GM12878 (cell line): ENCODE results near the gene MARVELD3. TPM values are rescaled to one million over a fixed set of nuclear protein-coding genes. Genes with fewer than 3 reads are reported as not detected.

ENCODE experiments used
- ATAC-seq: fragments of 200-7000 bp; cut with Tn5 transposase; 3 replicates; pipeline ENCODE4 v1.9.1; 2020; ENCODE audit warnings: mild to moderate bottlenecking, moderate library complexity
- BruUV-seq: library from RNA; stranded (reverse); fragments of 400-500 nt; replicated peaks from 2 replicates; lab custom pipeline; 2021; lab: Mats Ljungman, UMichigan
- CTCF ChIA-PET: fragments of 300-600 bp; sonication (Branson Sonifier 250); formaldehyde crosslinking; extraction: SDS; loops from one replicate; lab custom pipeline; 2021; ENCODE audit warnings: inconsistent platforms; lab: Yijun Ruan, JAX
- POLR2A ChIA-PET: fragments of 350-600 bp; formaldehyde crosslinking; extraction: SDS; loops from one replicate; lab custom pipeline; 2021; ENCODE audit warnings: inconsistent platforms; lab: Charles Lee
- RAD21 ChIA-PET: fragments of 300-600 bp; sonication (Branson Sonifier 250); formaldehyde crosslinking; loops from one replicate; lab custom pipeline; 2023; ENCODE audit warnings: antibody characterized with exemption; ENCODE audit not compliant: unreplicated experiment; lab: Charles Lee
- SMC1A ChIA-PET: fragments of 300-600 bp; sonication (Branson Sonifier 250); formaldehyde crosslinking; loops from one replicate; lab custom pipeline; 2023; ENCODE audit not compliant: unreplicated experiment, uncharacterized antibody; lab: Charles Lee
- DNase-seq: peaks from one replicate; pipeline ENCODE4 v3.0.0-alpha.2; 2011; ENCODE audit warnings: low read depth, low spot score
- FAIRE-seq: peaks from 3 replicates; lab custom pipeline; 2011; peaks lifted over from hg19 to GRCh38; lab: Jason Lieb, UNC
- H2AFZ ChIP-seq: 2 replicates; pipeline ENCODE4 v1.6.0; 2011; ENCODE audit warnings: low read depth, low read length, control low read depth; ENCODE audit not compliant: control insufficient read depth
- H3K27ac ChIP-seq: 2 replicates; pipeline ENCODE4 v1.5.1; 2011; ENCODE audit warnings: control low read depth; ENCODE audit not compliant: control insufficient read depth, insufficient read depth
- H3K27me3 ChIP-seq, 2 experiments: replicated peaks in 1 of 2; 2 replicates each; pipeline versions ENCODE4 v1.6.0 to v1.6.1; 2011; ENCODE audit warnings: low read length in 1 of 2; ENCODE audit not compliant: control insufficient read depth in 2 of 2, insufficient read depth in 2 of 2
- H3K36me3 ChIP-seq, 2 experiments: 2 replicates each; pipeline ENCODE4 v1.5.1; 2011; ENCODE audit warnings: low read length in 1 of 2; ENCODE audit not compliant: control insufficient read depth in 2 of 2, insufficient read depth in 2 of 2
- H3K4me1 ChIP-seq: 2 replicates; pipeline ENCODE4 v1.6.1; 2011; ENCODE audit warnings: mild to moderate bottlenecking, low read length, moderate library complexity, mixed read lengths; ENCODE audit not compliant: control insufficient read depth, insufficient read depth
- H3K4me2 ChIP-seq: 2 replicates; pipeline ENCODE4 v1.6.0; 2011; ENCODE audit warnings: control low read depth; ENCODE audit not compliant: control insufficient read depth, insufficient read depth
- H3K4me3 ChIP-seq: fragments of 200-600 bp; sonication (generic); 2 replicates; pipeline ENCODE4 v1.5.1; 2016
- H3K79me2 ChIP-seq: 2 replicates; pipeline ENCODE4 v1.6.0; 2011; ENCODE audit warnings: low read length; ENCODE audit not compliant: control insufficient read depth, insufficient read depth
- H3K9ac ChIP-seq: 2 replicates; pipeline ENCODE4 v1.8.0; 2011; ENCODE audit warnings: low read length, control low read depth, mixed read lengths; ENCODE audit not compliant: control insufficient read depth, insufficient read depth
- H3K9me3 ChIP-seq: replicated peaks from 3 replicates; pipeline ENCODE4 v1.5.1; 2011; ENCODE audit warnings: mild to moderate bottlenecking, low read length; ENCODE audit not compliant: control insufficient read depth, insufficient read depth
- H4K20me1 ChIP-seq: 2 replicates; pipeline ENCODE4 v1.6.0; 2011; ENCODE audit not compliant: control insufficient read depth, insufficient read depth
- BCL11A ChIP-seq: IDR thresholded peaks from 2 replicates; pipeline ENCODE4 v1.6.1; 2011; ENCODE audit warnings: low read depth, low read length
- ETV6 ChIP-seq, 2 experiments: fragments of 450-650 bp in 1 of 2; IDR thresholded peaks in 1 of 2; conservative IDR thresholded peaks in 1 of 2; 2 replicates each; pipeline ENCODE4 v1.6.1; 2014; ENCODE audit warnings: antibody characterized with exemption in 1 of 2, borderline replicate concordance in 1 of 2, low read depth in 1 of 2, mild to moderate bottlenecking in 1 of 2, moderate library complexity in 1 of 2
- HDAC2 ChIP-seq: fragments of 200-600 bp; sonication (generic); IDR thresholded peaks from 2 replicates; pipeline ENCODE4 v1.6.1; 2017
- JUNB ChIP-seq: IDR thresholded peaks from 2 replicates; pipeline ENCODE4 v1.6.1; 2016; ENCODE audit warnings: antibody characterized with exemption, mild to moderate bottlenecking
- JUND ChIP-seq: IDR thresholded peaks from 2 replicates; pipeline ENCODE4 v1.6.1; 2012; ENCODE audit warnings: low read depth, mild to moderate bottlenecking, low read length, improper control_type of control experiment, moderate library complexity
- LARP7 ChIP-seq: fragments of 450-650 bp; IDR thresholded peaks from 2 replicates; pipeline ENCODE4 v1.6.1; 2017; ENCODE audit warnings: mild to moderate bottlenecking
- MTA3 ChIP-seq: IDR thresholded peaks from 2 replicates; pipeline ENCODE4 v1.6.1; 2012; ENCODE audit warnings: low read length, inconsistent platforms, borderline replicate concordance
- NFXL1 ChIP-seq: fragments of 450-650 bp; IDR thresholded peaks from 2 replicates; pipeline ENCODE4 v1.6.1; 2017; ENCODE audit warnings: antibody characterized with exemption, mild to moderate bottlenecking, borderline replicate concordance
- NR2C1 ChIP-seq: fragments of 450-650 bp; IDR thresholded peaks from 2 replicates; pipeline ENCODE4 v1.6.1; 2017; ENCODE audit warnings: antibody characterized with exemption, mild to moderate bottlenecking, moderate library complexity
- PAX8 ChIP-seq: fragments of 450-650 bp; IDR thresholded peaks from 2 replicates; pipeline ENCODE4 v1.6.1; 2017; ENCODE audit warnings: mild to moderate bottlenecking, moderate library complexity
- RBBP5 ChIP-seq: fragments of 200-600 bp; sonication (generic); conservative IDR thresholded peaks from 2 replicates; pipeline ENCODE4 v1.6.1; 2016
- RFX5 ChIP-seq: IDR thresholded peaks from 2 replicates; pipeline ENCODE4 v1.6.1; 2011; ENCODE audit warnings: low read depth, low read length, improper control_type of control experiment
- SIX5 ChIP-seq: IDR thresholded peaks from 2 replicates; pipeline ENCODE4 v1.6.1; 2011; ENCODE audit warnings: mild to moderate bottlenecking, low read depth, low read length, moderate library complexity; ENCODE audit not compliant: severe bottlenecking
- ZNF24 ChIP-seq: fragments of 450-650 bp; IDR thresholded peaks from 2 replicates; pipeline ENCODE4 v1.6.1; 2017; ENCODE audit warnings: antibody characterized with exemption, mild to moderate bottlenecking
- ZZZ3 ChIP-seq: IDR thresholded peaks from 2 replicates; pipeline ENCODE4 v1.6.1; 2011; ENCODE audit warnings: low read depth; ENCODE audit not compliant: control insufficient read depth, insufficient read length
- WGBS: methylation state at CpG from one replicate; pipeline ENCODE4 v1.1.6; 2016; ENCODE audit warnings: low lambda C conversion rate; ENCODE audit not compliant: insufficient replicate concordance, insufficient coverage; ENCODE audit errors: missing lambda C conversion rate; 5-methylcytosine and 5-hydroxymethylcytosine counted together
- in situ Hi-C: fragments of 300-500 bp; cut with MboI; formaldehyde crosslinking; loops from 9 replicates; pipeline ENCODE4 v1.14.3; 2018; ENCODE audit warnings: mixed read lengths
- intact Hi-C: fragments of 100-400 bp; cut with micrococcal nuclease; formaldehyde crosslinking; loops from one replicate; pipeline ENCODE4 v1.14.2; 2022; ENCODE audit not compliant: unreplicated experiment
- polyA plus RNA-seq, 11 experiments: library from polyadenylated mRNA; depleted of rRNA in 4 of 11; unstranded in 6 of 11; stranded (reverse) in 5 of 11; fragments of >200 nt; fragmentation: Nextera tagmentation in 4 of 11; fragmentation: Illumina TruSeq in 1 of 11; extraction: Ambion mirVana in 4 of 11; extraction: Trizol in 1 of 11; gene quantifications; 1 replicate in 1 of 11; 2 replicates in 10 of 11; pipeline versions ENCODE4 v1.2.1 to v1.2.3, GENCODE V29; 2011 to 2016; ENCODE audit warnings: inconsistent platforms in 2 of 11, missing spikeins in 2 of 11, low read depth in 1 of 11
- total RNA-seq, 4 experiments: library from RNA; depleted of rRNA in 3 of 4; stranded (reverse); fragments of >200 nt in 3 of 4; fragmentation: Illumina TruSeq in 1 of 4; extraction: Trizol in 1 of 4; gene quantifications; 2 replicates each; pipeline versions ENCODE4 v1.2.1 to v1.2.3, GENCODE V29; 2013 to 2021
- TF ChIP-seq, protein P1 (sequence below): fragments of 450-650 bp; formaldehyde crosslinking; IDR thresholded peaks from 2 replicates; pipeline ENCODE4 v1.5.0; 2022; ENCODE audit warnings: mild to moderate bottlenecking, missing genetic modification characterization

MARVELD3 gene
- total and polyA plus RNA-seq, 10 of the 15 experiments (the other 5 are each of a cell fraction or from before 2014, with no cell fraction given) = 0.03 to 0.18 (median 0.09) TPM; not detected in 4

DNA sequence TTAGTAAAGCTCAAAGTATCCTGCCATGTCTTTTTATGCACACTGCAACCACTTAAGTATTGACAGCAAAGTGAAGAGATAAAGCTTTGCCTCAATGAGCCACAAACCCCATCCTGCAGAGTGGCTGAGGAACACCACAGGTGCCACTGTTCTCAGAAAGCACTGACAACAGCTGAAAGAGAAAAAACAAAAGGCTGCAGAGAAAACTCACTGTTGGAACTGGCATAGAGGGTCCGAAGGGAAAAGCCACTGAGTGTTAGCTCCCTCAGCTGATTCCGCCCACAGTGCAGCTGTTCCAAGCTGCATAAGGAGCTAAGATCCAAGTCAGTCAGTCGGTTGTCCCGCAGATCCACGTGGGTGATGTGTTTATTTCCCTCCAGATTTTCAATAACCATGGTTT, 50.3 kb downstream of the MARVELD3 start:
- intact Hi-C loops (no loop called here), in situ Hi-C loops (no loop called here)
- WGBS = 87% methylated on average over 5 of the region's 5 CpGs
- ChIA-PET SMC1A (interaction anchor here (1.1 kb wide), 1 partner anchor 260 kb away, joined by 3 read pairs; no protein-coding TSS in a partner anchor), POLR2A (no interaction called here), RAD21 (no interaction called here), CTCF (interaction anchor here (1.0 to 1.4 kb wide), 2 partner anchors 36 to 285 kb away, joined by 4 read pairs; no protein-coding TSS in a partner anchor)
- no peaks in the 10 kb centered on the region for H3K27me3 ChIP-seq
- DNase-seq = no peak
- no peak overlapping the region for H3K9ac ChIP-seq
- H3K36me3 ChIP-seq = no peaks in the 10 kb centered on the region; a peak in 2 of 4 replicates
- no peaks in the 10 kb centered on the region for H3K4me1 ChIP-seq
- TF ChIP-seq SIX5 = no peak
- no peak for FAIRE-seq
- H3K9me3 ChIP-seq = no peaks in the 10 kb centered on the region; the same call in 2 of the 3 replicates
- H3K27ac ChIP-seq = no peak overlapping the region
- H3K79me2 ChIP-seq = no peaks in the 10 kb centered on the region
- no peak overlapping the region for H2AFZ ChIP-seq
- H3K4me3 ChIP-seq = no peak overlapping the region
- H3K4me2 ChIP-seq = no peak overlapping the region
- no peaks in the 10 kb centered on the region for H4K20me1 ChIP-seq
- ATAC-seq = no peak
- no TSS peak for BruUV-seq

- Histone ChIP-seq H3K9ac (no peak overlapping the region), H3K4me3 (no peak overlapping the region), H3K27me3 (no peaks in the 10 kb centered on the region), H2AFZ (no peak overlapping the region), H3K27ac (no peak overlapping the region), H3K4me1 (no peaks in the 10 kb centered on the region), H3K9me3 (no peaks in the 10 kb centered on the region), H3K4me2 (no peak overlapping the region), H4K20me1 (no peaks in the 10 kb centered on the region), H3K36me3 (peaks cover 0 to 3% of the 10 kb centered on the region in 2 experiments; a peak in 2 of 4 replicates), H3K79me2 (no peaks in the 10 kb centered on the region)
- no TSS peak for BruUV-seq
- ChIA-PET SMC1A (interaction anchor here (1.3 kb wide), 1 partner anchor 142 kb away, joined by 3 read pairs; no protein-coding TSS in a partner anchor), CTCF (interaction anchor here (1.3 to 1.5 kb wide), 2 partner anchors 31 to 280 kb away, joined by 3 read pairs; no protein-coding TSS in a partner anchor), POLR2A (no interaction called here), RAD21 (no interaction called here)
- DNase-seq = no peak
- no peak for ATAC-seq
- WGBS = 95% methylated on average over 2 of the region's 2 CpGs
- no peak for FAIRE-seq
- TF ChIP-seq, protein P1, sequence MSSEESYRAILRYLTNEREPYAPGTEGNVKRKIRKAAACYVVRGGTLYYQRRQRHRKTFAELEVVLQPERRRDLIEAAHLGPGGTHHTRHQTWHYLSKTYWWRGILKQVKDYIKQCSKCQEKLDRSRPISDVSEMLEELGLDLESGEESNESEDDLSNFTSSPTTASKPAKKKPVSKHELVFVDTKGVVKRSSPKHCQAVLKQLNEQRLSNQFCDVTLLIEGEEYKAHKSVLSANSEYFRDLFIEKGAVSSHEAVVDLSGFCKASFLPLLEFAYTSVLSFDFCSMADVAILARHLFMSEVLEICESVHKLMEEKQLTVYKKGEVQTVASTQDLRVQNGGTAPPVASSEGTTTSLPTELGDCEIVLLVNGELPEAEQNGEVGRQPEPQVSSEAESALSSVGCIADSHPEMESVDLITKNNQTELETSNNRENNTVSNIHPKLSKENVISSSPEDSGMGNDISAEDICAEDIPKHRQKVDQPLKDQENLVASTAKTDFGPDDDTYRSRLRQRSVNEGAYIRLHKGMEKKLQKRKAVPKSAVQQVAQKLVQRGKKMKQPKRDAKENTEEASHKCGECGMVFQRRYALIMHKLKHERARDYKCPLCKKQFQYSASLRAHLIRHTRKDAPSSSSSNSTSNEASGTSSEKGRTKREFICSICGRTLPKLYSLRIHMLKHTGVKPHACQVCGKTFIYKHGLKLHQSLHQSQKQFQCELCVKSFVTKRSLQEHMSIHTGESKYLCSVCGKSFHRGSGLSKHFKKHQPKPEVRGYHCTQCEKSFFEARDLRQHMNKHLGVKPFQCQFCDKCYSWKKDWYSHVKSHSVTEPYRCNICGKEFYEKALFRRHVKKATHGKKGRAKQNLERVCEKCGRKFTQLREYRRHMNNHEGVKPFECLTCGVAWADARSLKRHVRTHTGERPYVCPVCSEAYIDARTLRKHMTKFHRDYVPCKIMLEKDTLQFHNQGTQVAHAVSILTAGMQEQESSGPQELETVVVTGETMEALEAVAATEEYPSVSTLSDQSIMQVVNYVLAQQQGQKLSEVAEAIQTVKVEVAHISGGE (CRISPR knock-in tag) = no peak
- TF ChIP-seq MTA3 (no peak), ZZZ3 (no peak), RBBP5 (no peak), JUND (no peak), NR2C1 (no peak), LARP7 (no peak), ZNF24 (no peak), PAX8 (no peak), JUNB (no peak), BCL11A (no peak), NFXL1 (no peak), HDAC2 (no peak), ETV6 (conservative IDR thresholded peaks at IDR 0.05 in 1 of 2, IDR thresholded peaks at IDR 0.05 in 1 of 2; ENCODE audit: borderline replicate concordance in 1 of 2, low read depth in 1 of 2) (no peak), RFX5 (no peak)
- intact Hi-C loops = loop anchor here (10.0 kb wide), 1 partner anchor 283 kb away; no protein-coding TSS in a partner anchor
- in situ Hi-C loops = no loop called here
Measured at GRCh38 chr16:71681360-71681759, 55.4 kb downstream of the MARVELD3 start.
